Activated T-helper 1 cell treated with anti-CD3 and anti-CD28 coated beads, Interleukin-2, amount 50 U/mL, for 16 hours (primary cell): ENCODE data around the gene NKX1-1.
"Not testable (repeated sequence)": the region's sequence is repeated elsewhere in the genome, so short reads cannot be mapped to it uniquely, and the experiment has no call there.

Experiments
- DNase-seq, 2 donors: peaks; one replicate each; pipeline ENCODE4 v3.0.0-alpha.2; 2020; ENCODE audit warnings: low read depth in 1 of 2, low spot score in 1 of 2

The NKX1-1 gene

GRCh38 chr4:1375051-1375721, 31.1 kb downstream of the NKX1-1 start:
- no peak for DNase-seq

- DNase-seq, result no peak
Measured at GRCh38 chr4:1374706-1375045, 31.6 kb downstream of the NKX1-1 start.

GRCh38 chr4:1373892-1374705, 32.1 kb downstream of the NKX1-1 start:
- no peak for DNase-seq

- DNase-seq, result not testable (repeated sequence)
Measured at GRCh38 chr4:1372576-1372975, 33.7 kb downstream of the NKX1-1 start.

GRCh38 chr4:1371176-1372165, 34.8 kb downstream of the NKX1-1 start:
- DNase-seq, result no peak

- no peak for DNase-seq
Measured at GRCh38 chr4:1370321-1371124, 35.7 kb downstream of the NKX1-1 start.

GRCh38 chr4:1369479-1370079, 36.7 kb downstream of the NKX1-1 start:
- DNase-seq, result no peak

- no peak for DNase-seq
Measured at GRCh38 chr4:1369091-1369450, 37.2 kb downstream of the NKX1-1 start.

GRCh38 chr4:1368421-1369090, 37.7 kb downstream of the NKX1-1 start:
- DNase-seq, result no peak

GRCh38 chr4:1367936-1368289, 38.3 kb downstream of the NKX1-1 start:
- no peak for DNase-seq

- DNase-seq, result no peak
Measured at GRCh38 chr4:1367230-1367935, 38.9 kb downstream of the NKX1-1 start.

- DNase-seq, result no peak
Measured at GRCh38 chr4:1366371-1367229, 39.6 kb downstream of the NKX1-1 start.

- DNase-seq, result no peak
Measured at GRCh38 chr4:1365271-1366178, 40.7 kb downstream of the NKX1-1 start.

GRCh38 chr4:1364748-1365147, 41.5 kb downstream of the NKX1-1 start:
- DNase-seq, result no peak

- DNase-seq, result no peak
Measured at GRCh38 chr4:1364217-1364616, 42.0 kb downstream of the NKX1-1 start.

- DNase-seq, result no peak
Measured at GRCh38 chr4:1363513-1363912, 42.7 kb downstream of the NKX1-1 start.

GRCh38 chr4:1362521-1362920, 43.7 kb downstream of the NKX1-1 start:
- DNase-seq, result no peak
